ENCODE measurements around the gene ACTL6B. TPM values are rescaled to one million over a fixed set of nuclear protein-coding genes. Genes with fewer than 3 reads are reported as not detected.

ACTL6B gene
- total RNA-seq, 1 donor from 2014 or later, result 3.1 TPM

DNA sequence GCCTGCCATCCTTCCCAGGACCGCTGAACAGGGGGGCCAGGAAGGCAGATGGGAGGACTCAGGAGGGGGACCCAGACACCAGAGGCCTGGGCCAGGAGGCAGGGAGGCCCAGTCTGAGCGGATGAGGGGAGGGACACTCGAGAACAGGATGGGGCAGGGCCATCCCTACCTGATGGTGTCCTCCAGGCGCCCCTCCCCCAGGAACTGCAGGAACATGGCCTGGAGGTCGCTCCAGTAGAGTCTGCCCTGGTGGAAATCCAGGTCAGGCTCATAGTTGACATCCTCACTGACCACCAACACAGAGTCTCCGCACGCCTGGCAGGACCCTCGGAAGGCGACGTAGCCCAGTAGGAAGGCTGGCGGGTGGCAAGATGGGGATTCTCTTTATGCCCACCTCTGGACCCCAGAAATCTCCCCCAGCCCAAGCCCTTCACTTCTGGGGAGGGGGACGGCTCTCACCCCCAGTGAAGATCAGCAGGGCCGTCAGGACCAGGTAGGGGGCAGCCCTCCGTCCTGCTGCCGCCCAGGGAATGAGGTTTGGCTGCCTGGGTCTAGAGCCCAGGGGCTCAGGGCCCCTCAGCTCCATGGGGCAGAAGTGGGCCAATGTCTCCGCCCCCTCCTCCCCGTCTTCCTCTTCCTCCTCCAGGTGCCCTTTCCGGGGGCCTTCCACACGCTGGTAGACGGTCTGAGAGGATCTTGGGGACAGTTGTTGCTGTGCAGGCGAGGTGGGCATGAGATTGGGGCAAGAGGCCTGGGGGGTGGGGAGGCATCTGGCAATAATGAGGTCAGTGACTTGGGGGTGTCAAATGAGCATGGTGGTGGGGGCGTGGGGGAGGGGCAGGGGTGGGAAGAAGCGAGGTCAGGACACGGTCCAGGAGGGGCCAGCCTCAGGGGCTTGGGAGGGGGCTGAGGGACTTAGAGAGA, 15.5 kb downstream of the ACTL6B start:
- TF ChIP-seq, protein P1, sequence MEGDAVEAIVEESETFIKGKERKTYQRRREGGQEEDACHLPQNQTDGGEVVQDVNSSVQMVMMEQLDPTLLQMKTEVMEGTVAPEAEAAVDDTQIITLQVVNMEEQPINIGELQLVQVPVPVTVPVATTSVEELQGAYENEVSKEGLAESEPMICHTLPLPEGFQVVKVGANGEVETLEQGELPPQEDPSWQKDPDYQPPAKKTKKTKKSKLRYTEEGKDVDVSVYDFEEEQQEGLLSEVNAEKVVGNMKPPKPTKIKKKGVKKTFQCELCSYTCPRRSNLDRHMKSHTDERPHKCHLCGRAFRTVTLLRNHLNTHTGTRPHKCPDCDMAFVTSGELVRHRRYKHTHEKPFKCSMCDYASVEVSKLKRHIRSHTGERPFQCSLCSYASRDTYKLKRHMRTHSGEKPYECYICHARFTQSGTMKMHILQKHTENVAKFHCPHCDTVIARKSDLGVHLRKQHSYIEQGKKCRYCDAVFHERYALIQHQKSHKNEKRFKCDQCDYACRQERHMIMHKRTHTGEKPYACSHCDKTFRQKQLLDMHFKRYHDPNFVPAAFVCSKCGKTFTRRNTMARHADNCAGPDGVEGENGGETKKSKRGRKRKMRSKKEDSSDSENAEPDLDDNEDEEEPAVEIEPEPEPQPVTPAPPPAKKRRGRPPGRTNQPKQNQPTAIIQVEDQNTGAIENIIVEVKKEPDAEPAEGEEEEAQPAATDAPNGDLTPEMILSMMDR (conservative IDR thresholded peaks at IDR 0.05), result no peak
- Mint-ChIP-seq H3K4me1 (no peaks in the 10 kb centered on the region), H3K27ac (ENCODE audit: unreplicated experiment) (no peak overlapping the region), H3K4me3 (no peak overlapping the region), H3K27me3 (ENCODE audit: low read depth) (peaks cover 18% of the 10 kb centered on the region), H3K36me3 (ENCODE audit: low read depth) (no peaks in the 10 kb centered on the region), H3K9me3 (no peaks in the 10 kb centered on the region)
- no peak for DNase-seq (ENCODE audit: low read depth, low spot score)

DNA sequence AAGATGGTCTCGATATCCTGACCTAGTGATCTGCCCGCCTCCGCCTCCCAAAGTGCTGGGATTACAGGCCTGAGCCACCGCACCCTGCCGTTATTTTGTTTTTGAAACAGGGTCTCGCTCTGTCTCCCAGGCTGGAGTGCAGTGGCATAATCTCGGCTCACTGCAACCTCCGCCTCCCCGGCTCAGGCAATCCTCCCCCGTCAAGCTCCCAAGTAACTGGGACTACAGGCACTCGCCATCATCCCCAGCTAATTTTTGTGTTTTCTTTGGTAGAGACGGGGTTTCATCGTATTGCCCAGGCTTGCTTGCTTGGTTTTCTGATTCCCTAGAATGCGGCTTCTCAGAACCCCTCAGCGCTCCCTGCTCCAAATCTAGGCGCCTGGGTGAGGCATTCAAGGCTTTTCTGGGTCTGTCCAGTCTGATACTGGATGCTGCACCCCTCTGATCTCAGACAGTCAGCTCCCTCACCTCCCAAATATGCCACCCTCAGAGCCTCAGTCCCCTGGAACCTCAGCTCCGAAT, 16.2 kb downstream of the ACTL6B start:
- H3K27me3 Mint-ChIP-seq (ENCODE audit: low read depth), result peaks cover 16% of the 10 kb centered on the region
- H3K4me3 Mint-ChIP-seq, result no peak overlapping the region
- no peak overlapping the region for H3K27ac Mint-ChIP-seq (ENCODE audit: unreplicated experiment)
- H3K36me3 Mint-ChIP-seq (ENCODE audit: low read depth), result no peaks in the 10 kb centered on the region
- no peaks in the 10 kb centered on the region for H3K4me1 Mint-ChIP-seq
- no peaks in the 10 kb centered on the region for H3K9me3 Mint-ChIP-seq
- TF ChIP-seq, protein P1 (conservative IDR thresholded peaks at IDR 0.05), result no peak
- DNase-seq (ENCODE audit: low read depth, low spot score), result no peak

DNA sequence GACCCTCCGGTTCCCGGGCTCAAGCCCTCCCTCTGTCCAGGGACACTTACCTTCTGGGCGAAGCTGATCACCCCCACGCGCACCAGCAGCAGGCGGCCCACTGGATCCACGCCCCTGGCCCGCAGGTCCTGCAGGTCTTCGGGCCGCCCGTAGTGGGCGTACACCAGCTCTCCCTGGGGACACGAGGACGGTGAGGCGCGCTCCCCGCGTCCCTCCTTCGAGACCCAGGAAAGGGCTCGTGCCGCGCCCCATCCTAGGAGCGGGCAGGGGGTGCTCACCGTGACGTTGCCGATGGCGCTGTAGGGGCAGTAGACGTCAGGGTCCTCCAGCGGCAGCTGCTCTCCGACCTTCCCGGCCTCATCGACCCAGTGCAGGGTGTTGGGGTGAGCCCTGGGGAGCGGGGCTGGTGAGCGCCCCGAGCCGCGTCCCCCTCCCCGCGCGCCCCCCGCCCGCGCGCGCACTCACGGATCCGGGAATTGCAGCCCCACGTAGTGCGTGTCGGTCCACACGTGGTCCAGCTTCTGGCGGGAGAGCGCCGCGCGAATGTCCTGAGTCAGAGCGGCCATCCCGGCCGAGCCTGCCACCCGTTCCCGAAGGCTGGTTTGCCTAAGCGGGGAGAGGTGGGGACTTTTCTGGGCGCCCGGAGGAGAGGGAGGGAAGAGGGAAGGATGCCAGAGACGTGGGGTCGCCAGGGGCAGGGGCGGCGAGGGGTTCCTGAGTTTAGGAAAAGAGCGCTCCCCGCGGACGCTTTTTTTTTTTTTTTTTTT, 23.1 kb downstream of the ACTL6B start:
- Mint-ChIP-seq H3K27ac (ENCODE audit: unreplicated experiment) (peak overlapping the region; percentile 67), H3K4me1 (peaks cover 7% of the 10 kb centered on the region), H3K4me3 (peak overlapping the region; percentile 76), H3K36me3 (ENCODE audit: low read depth) (no peaks in the 10 kb centered on the region), H3K9me3 (no peaks in the 10 kb centered on the region), H3K27me3 (ENCODE audit: low read depth) (peaks cover 45% of the 10 kb centered on the region)
- TF ChIP-seq, protein P1 (conservative IDR thresholded peaks at IDR 0.05), result peak; percentile 58
- DNase-seq (ENCODE audit: low read depth, low spot score), result peak; percentile 41

DNA sequence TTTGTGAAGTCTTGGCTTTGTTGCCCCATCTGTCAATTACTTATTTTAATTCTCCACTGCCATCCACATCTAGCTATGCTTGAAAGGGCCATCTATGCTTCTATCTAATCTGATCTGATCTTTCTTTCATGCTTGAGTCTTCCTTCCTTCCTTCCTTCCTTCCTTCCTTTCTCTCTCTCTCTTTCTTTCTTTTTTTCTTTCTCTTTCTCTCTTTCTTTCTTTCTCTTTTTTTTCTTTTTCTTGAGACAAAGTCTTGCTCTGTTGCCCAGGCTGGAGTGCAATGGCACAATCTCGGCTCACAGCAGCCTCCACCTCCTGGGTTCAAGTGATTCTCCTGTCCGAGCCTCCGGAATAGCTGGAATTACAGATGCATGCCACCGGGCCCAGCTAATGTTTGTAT, 26.2 kb downstream of the ACTL6B start:
- DNase-seq (ENCODE audit: low read depth, low spot score), result no peak
- Mint-ChIP-seq H3K27ac (ENCODE audit: unreplicated experiment) (no peak overlapping the region), H3K4me1 (peaks cover 15% of the 10 kb centered on the region), H3K36me3 (ENCODE audit: low read depth) (no peaks in the 10 kb centered on the region), H3K27me3 (ENCODE audit: low read depth) (peaks cover 32% of the 10 kb centered on the region), H3K9me3 (no peaks in the 10 kb centered on the region), H3K4me3 (no peak overlapping the region)
- TF ChIP-seq, protein P1 (conservative IDR thresholded peaks at IDR 0.05), result no peak

DNA sequence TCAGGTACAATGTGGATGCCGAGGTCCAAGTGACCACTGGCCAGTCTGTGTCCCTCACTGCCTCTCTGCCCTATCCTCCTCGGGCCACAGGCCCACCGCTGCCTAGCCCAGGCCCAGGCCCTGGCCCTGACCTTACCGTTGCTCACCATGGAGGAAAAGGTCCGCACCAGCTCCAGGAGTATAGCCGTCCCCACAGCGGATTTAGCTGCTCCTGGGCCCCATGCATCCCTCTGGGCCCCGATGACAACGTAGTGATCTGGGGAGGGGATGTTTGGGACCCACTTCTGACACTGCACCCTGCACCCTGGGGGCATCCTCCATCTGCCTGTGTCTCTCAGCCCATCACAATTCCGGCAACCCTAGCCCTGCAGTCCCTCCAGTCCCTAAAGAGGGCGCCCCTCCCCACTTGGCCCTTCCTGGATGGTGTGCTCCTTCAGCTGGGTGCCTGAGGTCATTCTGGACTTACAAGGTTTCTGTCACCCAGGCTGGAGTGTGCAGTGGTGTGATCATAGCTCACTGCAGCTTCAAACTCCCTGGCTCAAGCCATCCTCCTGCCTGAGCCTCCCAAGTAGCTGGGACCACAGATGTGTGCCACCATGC, 27.0 kb downstream of the ACTL6B start:
- H3K27me3 Mint-ChIP-seq (ENCODE audit: low read depth), result peaks cover 24% of the 10 kb centered on the region
- TF ChIP-seq, protein P1 (conservative IDR thresholded peaks at IDR 0.05), result peak; percentile 50
- H3K36me3 Mint-ChIP-seq (ENCODE audit: low read depth), result no peaks in the 10 kb centered on the region
- peaks cover 15% of the 10 kb centered on the region for H3K4me1 Mint-ChIP-seq
- peak overlapping the region; percentile 16 for H3K4me3 Mint-ChIP-seq
- H3K9me3 Mint-ChIP-seq, result no peaks in the 10 kb centered on the region
- peak; percentile 53 for DNase-seq (ENCODE audit: low read depth, low spot score)
- no peak overlapping the region for H3K27ac Mint-ChIP-seq (ENCODE audit: unreplicated experiment)
